ENCODE measurements around the gene EN2.

EN2 gene

DNA sequence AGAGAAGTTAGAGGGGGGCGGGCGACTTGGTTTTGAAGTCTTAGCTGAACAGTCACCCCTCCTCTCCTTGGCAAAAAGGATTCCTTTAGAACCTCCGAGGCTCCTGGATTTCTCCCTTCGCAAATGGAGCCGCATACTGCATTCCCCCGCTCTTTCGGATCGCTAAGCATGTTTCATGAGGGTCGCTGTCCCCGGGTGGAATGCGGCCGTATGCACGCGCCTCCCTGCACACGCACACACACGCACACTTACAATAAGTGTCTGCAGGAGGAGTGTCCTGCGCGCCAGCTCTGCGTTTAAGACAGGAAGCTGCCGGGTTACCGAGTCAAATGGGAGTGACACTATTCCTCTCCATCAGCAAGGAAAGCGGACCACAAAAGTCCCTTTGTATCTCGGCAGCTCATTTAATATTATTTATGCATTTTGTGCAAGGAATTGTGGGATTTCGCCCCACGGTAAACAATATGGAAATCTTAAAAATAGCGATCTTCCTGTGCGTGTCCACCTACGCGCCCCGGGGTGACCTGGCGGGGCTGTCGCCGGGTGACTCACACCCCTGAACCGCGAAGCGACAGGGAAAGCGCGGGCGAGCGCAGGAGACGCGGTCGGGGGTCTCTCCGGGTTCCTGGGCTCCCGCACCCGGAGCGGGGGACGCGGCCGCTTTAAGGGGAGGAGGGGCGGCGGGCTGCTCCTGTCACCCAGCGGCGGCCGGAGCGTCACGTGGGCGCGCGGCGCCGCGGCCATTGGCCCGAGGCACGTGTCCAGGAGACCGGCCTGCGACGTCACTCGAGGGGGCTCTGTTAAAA is 988 bp upstream of the EN2 start:
- peak; percentile 77 for DNase-seq (ENCODE audit: low spot score)

GRCh38 chr7:155457544-155458110 is 302 bp upstream of the EN2 start:
- peak; percentile 64 for DNase-seq (ENCODE audit: low spot score)
- no peak for TF ChIP-seq CTCF (IDR thresholded peaks at IDR 0.05; ENCODE audit: extremely low read depth, missing control alignments)

More for the DNA sequence above, 988 bp upstream of the EN2 start:
- no peak for TF ChIP-seq CTCF (IDR thresholded peaks at IDR 0.05; ENCODE audit: extremely low read depth, missing control alignments)

DNA sequence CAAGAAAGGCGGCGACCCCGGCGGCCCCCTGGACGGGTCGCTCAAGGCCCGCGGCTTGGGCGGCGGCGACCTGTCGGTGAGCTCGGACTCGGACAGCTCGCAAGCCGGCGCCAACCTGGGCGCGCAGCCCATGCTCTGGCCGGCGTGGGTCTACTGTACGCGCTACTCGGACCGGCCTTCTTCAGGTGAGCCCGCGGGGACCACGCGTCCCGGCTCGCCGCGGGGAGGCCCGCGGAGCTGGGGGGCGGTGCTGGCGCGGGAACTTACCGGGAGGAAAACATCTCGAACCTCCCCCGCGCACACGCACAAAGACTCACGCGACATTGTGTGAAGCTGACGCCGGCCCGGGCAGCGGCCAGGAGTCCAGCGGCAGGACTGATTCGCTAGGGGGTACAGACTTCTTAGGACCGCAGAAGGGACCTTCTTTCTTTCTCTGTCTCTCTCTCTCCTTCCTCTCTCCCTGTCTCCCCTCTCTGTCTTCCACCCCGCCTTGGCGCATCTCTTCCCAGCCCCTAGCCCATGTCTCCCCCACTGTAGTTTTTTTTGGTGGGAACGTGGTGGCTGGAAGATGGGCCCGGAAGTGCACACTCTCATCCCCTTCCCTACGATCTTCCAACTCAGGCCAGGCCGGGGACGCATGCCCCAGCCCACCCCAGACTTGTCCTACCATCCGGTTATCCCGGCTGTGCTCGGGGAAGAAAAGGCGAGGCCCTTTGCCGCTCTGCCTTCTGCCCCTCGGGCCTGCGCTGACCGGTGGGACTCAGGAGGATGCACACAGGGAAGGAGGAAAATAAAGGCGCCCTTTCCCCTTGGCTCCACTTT is 1.2 kb downstream of the EN2 start:
- DNase-seq (ENCODE audit: low spot score) = peak; percentile 40
- TF ChIP-seq CTCF (IDR thresholded peaks at IDR 0.05; ENCODE audit: extremely low read depth, missing control alignments) = no peak

DNA sequence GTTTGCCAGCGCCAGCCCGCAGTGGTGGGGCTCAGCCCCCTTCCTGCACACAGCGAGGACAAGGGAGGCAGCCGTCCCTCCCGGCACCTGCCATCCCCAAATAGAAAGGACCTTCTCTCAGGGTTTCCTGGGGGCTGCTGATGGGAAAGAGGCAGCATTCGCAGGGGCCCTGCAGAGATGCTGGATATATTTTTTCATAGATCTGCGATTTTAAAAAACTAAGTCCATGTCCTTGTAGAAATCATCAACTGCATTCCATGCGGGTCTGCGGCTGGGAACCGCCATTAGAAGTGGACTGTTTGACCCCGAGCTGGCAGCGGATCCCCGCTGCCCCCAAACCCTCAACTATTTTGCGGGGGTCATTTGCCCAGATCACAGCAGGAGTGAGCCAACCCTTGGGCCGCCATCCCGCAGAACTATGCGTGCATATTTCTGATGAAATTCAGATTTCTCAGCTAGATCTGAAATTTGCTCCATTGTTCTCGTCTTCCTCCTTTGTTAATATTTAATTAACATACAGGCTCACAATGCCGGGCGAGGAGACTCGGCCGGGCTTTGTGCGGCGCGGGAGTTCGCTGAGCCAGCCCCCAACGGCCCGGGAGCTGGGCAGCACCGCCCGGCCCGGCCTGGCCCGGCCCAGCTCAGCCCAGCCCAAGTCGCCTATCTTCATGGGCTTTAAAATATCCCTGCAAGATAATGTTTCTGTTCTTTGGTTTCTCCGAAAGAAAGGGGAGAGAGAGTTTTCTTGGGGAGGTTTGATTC is 2.0 kb downstream of the EN2 start:
- no peak for TF ChIP-seq CTCF (IDR thresholded peaks at IDR 0.05; ENCODE audit: extremely low read depth, missing control alignments)
- peak; percentile 32 for DNase-seq (ENCODE audit: low spot score)

DNA sequence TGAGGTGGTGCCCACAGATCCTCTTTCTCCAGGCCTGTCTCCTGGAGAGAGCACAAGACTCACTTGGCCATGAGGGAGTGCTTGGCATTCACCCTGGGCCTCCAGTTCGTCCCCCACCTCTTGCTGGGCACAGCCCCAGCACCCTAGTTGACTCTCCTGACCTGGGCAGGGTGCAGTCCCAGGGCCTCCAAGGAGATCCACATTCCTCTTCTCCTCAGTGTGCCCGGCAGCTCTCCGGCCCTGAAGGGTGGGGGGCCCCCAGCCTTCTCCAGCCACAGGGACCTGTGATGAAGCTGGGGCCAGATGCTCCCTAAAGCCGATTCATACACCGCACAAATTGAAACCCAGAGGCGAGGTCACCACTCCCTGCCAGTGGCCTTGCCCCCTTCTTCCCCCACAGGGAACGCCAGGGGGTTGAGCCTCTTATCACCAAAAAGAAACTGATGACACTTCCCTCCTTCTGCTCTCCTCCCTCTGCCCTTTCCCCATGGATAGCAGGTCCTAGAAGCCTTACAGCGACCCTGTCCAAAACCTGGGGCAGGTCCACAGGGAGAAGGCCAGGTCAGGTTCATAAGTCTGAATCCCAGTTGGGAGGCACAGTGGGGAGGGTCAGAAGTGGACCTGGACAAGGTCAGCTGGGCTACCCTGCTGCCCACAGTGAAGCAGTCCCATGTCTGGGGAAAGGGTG is 3.1 kb downstream of the EN2 start:
- no peak for TF ChIP-seq CTCF (IDR thresholded peaks at IDR 0.05; ENCODE audit: extremely low read depth, missing control alignments)
- peak; percentile 26 for DNase-seq (ENCODE audit: low spot score)

GRCh38 chr7:155461631-155462030 is 3.7 kb downstream of the EN2 start:
- TF ChIP-seq CTCF (IDR thresholded peaks at IDR 0.05; ENCODE audit: extremely low read depth, missing control alignments) = no peak
- DNase-seq (ENCODE audit: low spot score) = no peak

Measured in GM20000 (cell line).